Spleen (tissue), 11 donors: ENCODE data around the gene CIT. TPM values are rescaled to one million over a fixed set of nuclear protein-coding genes. Genes with fewer than 3 reads are reported as not detected.

ENCODE experiments used
- DNase-seq: peaks from one replicate; pipeline ENCODE4 v3.0.0-alpha.2; 2020
- H3K27ac ChIP-seq, 8 donors: fragments of 200-600 bp; sonication (generic) in 7 of 8; 1 replicate in 4 of 8; 2 replicates in 4 of 8; pipeline versions ENCODE4 v1.5.0 to v1.8.0; 2016 to 2021; ENCODE audit warnings: inconsistent platforms in 4 of 8, mild to moderate bottlenecking in 4 of 8, moderate library complexity in 1 of 8
- H3K27me3 ChIP-seq, 7 donors: fragments of 200-600 bp; sonication (generic) in 6 of 7; replicated peaks in 1 of 7; 1 replicate in 4 of 7; 2 replicates in 3 of 7; pipeline versions ENCODE4 v1.5.0 to v1.8.0; 2016 to 2021; ENCODE audit warnings: inconsistent platforms in 3 of 7, mild to moderate bottlenecking in 1 of 7
- H3K36me3 ChIP-seq, 6 donors: fragments of 200-600 bp; sonication (generic) in 5 of 6; 1 replicate in 4 of 6; 2 replicates in 2 of 6; pipeline versions ENCODE4 v1.5.0 to v1.8.0; 2016 to 2021; ENCODE audit warnings: inconsistent platforms in 2 of 6
- H3K4me1 ChIP-seq, 6 donors: fragments of 200-600 bp; sonication (generic) in 5 of 6; 1 replicate in 3 of 6; 2 replicates in 3 of 6; pipeline versions ENCODE4 v1.5.0 to v1.8.0; 2016 to 2021; ENCODE audit warnings: inconsistent platforms in 3 of 6
- H3K4me3 ChIP-seq, 8 donors: fragments of 200-600 bp; sonication (generic) in 7 of 8; 1 replicate in 4 of 8; 2 replicates in 4 of 8; pipeline versions ENCODE4 v1.5.0 to v1.8.0; 2016 to 2021; ENCODE audit warnings: inconsistent platforms in 4 of 8, mild to moderate bottlenecking in 4 of 8, moderate library complexity in 2 of 8
- H3K9me3 ChIP-seq, 8 donors: fragments of 200-600 bp; sonication (generic) in 7 of 8; 1 replicate in 4 of 8; 2 replicates in 4 of 8; pipeline versions ENCODE4 v1.5.0 to v1.8.0; 2016 to 2021; ENCODE audit warnings: inconsistent platforms in 4 of 8
- CTCF ChIP-seq, 11 experiments: fragments of 200-600 bp in 7 of 11; fragments of 450-650 bp in 4 of 11; sonication (generic) in 4 of 11; IDR thresholded peaks in 8 of 11; conservative IDR thresholded peaks in 3 of 11; 1 replicate in 7 of 11; 2 replicates in 4 of 11; pipeline versions ENCODE4 v1.4.0 to v1.8.0; 2016 to 2021; ENCODE audit warnings: antibody characterized with exemption in 11 of 11, inconsistent platforms in 4 of 11, mild to moderate bottlenecking in 1 of 11
- POLR2A ChIP-seq, 3 donors: fragments of 450-650 bp; IDR thresholded peaks; one replicate each; pipeline ENCODE4 v1.5.1; 2017; ENCODE audit warnings: antibody characterized with exemption in 3 of 3, mild to moderate bottlenecking in 1 of 3
- POLR2AphosphoS5 ChIP-seq, 3 donors: sonication (generic); formaldehyde crosslinking; IDR thresholded peaks; one replicate each; pipeline ENCODE4 v1.5.1; 2017; ENCODE audit warnings: antibody characterized with exemption in 3 of 3
- WGBS, 5 donors: extraction: QIAGEN DNeasy Blood & Tissue Kit in 3 of 5; methylation state at CpG; one replicate each; pipeline versions ENCODE4 v1.1.5 to v1.1.7; 2013 to 2018; 5-methylcytosine and 5-hydroxymethylcytosine counted together
- intact Hi-C: fragments of 100-400 bp; cut with DNase I; formaldehyde crosslinking; loops from one replicate; pipeline ENCODE4 v1.15.0; 2023; ENCODE audit warnings: low total_unique reads
- polyA plus RNA-seq, 3 donors: library from polyadenylated mRNA; stranded (reverse); fragments of 200-250 nt; gene quantifications; one replicate each; pipeline ENCODE4 v1.2.1, GENCODE V29; 2013
- total RNA-seq, 7 donors: library from RNA; depleted of rRNA in 3 of 7; stranded (reverse); fragments of >200 nt in 3 of 7; fragmentation: NEBNext Ultra II Directional in 4 of 7; extraction: Animal tissue kit (Norgen Biotek cat#: 25700) in 4 of 7; gene quantifications; one replicate each; pipeline versions ENCODE4 v1.1.0 to v1.2.1, GENCODE V29; 2016 to 2021
- donor health status: healthy with polysubstance abuse.
- donor health status: DM: no; HTN: no; CAD: no; lungs with moderate emphysema.
- donor health status: DM: no; HTN: no; CAD: no.
- donor health status: Bipolar disorder and iron deficiency.
- donor health status: healthy.
- donor health status: DM: no; HTN: no; CAD: no.
- donor health status: DM: yes; HTN: yes; CAD: no.

CIT gene
- total and polyA plus RNA-seq, 10 donors, result 1.9 to 54.3 (median 24.5) TPM

- DNase-seq, result no peak
- 93 to 100% (median 95%) methylated on average over 5 of the region's 5 CpGs for WGBS, 5 donors
- H3K36me3 ChIP-seq, result peaks cover 0 to 6% (median 0%) of the 10 kb centered on the region in 6 donors
- H3K27ac ChIP-seq, result no peak overlapping the region
- intact Hi-C loops, result no loop called here
- H3K9me3 ChIP-seq, result no peaks in the 10 kb centered on the region
- TF ChIP-seq CTCF (IDR thresholded peaks at IDR 0.05 in 8 of 11, conservative IDR thresholded peaks at IDR 0.05 in 3 of 11) (no peak), POLR2A (IDR thresholded peaks at IDR 0.05) (no peak), POLR2AphosphoS5 (IDR thresholded peaks at IDR 0.05) (no peak)
- no peaks in the 10 kb centered on the region for H3K27me3 ChIP-seq
- no peaks in the 10 kb centered on the region for H3K4me1 ChIP-seq
- no peak overlapping the region for H3K4me3 ChIP-seq
Measured at GRCh38 chr12:119819322-119819721, 57.8 kb downstream of the CIT start.

GRCh38 chr12:119817546-119818343 lies 59.4 kb downstream of the CIT start:
- intact Hi-C loops, result no loop called here
- Histone ChIP-seq H3K4me3 (no peak overlapping the region), H3K27ac (no peak overlapping the region), H3K36me3 (peaks cover 0 to 6% (median 0%) of the 10 kb centered on the region in 6 donors), H3K4me1 (no peaks in the 10 kb centered on the region), H3K27me3 (no peaks in the 10 kb centered on the region), H3K9me3 (no peaks in the 10 kb centered on the region)
- TF ChIP-seq POLR2A (IDR thresholded peaks at IDR 0.05), result no peak
- no peak for TF ChIP-seq POLR2AphosphoS5 (IDR thresholded peaks at IDR 0.05)
- no peak for TF ChIP-seq CTCF (IDR thresholded peaks at IDR 0.05 in 8 of 11, conservative IDR thresholded peaks at IDR 0.05 in 3 of 11)
- 97 to 100% (median 98%) methylated on average over 2 of the region's 2 CpGs for WGBS, 5 donors
- no peak for DNase-seq

GRCh38 chr12:119809023-119809422 lies 68.1 kb downstream of the CIT start:
- peaks cover 0 to 4% (median 0%) of the 10 kb centered on the region in 6 donors for H3K36me3 ChIP-seq
- H3K4me3 ChIP-seq, result no peak overlapping the region
- TF ChIP-seq CTCF (IDR thresholded peaks at IDR 0.05 in 8 of 11, conservative IDR thresholded peaks at IDR 0.05 in 3 of 11) (no peak), POLR2AphosphoS5 (IDR thresholded peaks at IDR 0.05) (no peak), POLR2A (IDR thresholded peaks at IDR 0.05) (no peak)
- no peak for DNase-seq
- H3K9me3 ChIP-seq, result peaks cover 0 to 9% (median 0%) of the 10 kb centered on the region in 8 donors
- H3K27ac ChIP-seq, result no peak overlapping the region
- WGBS, 5 donors, result 76 to 88% (median 77%) methylated on average over 2 of the region's 2 CpGs
- H3K27me3 ChIP-seq, result no peaks in the 10 kb centered on the region
- intact Hi-C loops, result no loop called here
- H3K4me1 ChIP-seq, result no peaks in the 10 kb centered on the region

GRCh38 chr12:119808441-119808840 lies 68.7 kb downstream of the CIT start:
- no peaks in the 10 kb centered on the region for H3K4me1 ChIP-seq
- peaks cover 0 to 9% (median 0%) of the 10 kb centered on the region in 8 donors for H3K9me3 ChIP-seq
- intact Hi-C loops, result no loop called here
- no peak for TF ChIP-seq POLR2A (IDR thresholded peaks at IDR 0.05)
- peaks cover 0 to 10% (median 0%) of the 10 kb centered on the region in 6 donors for H3K36me3 ChIP-seq
- no peaks in the 10 kb centered on the region for H3K27me3 ChIP-seq
- no peak overlapping the region for H3K4me3 ChIP-seq
- no peak for DNase-seq
- 92 to 97% (median 94%) methylated on average over 6 of the region's 6 CpGs for WGBS, 5 donors
- no peak overlapping the region for H3K27ac ChIP-seq
